Fibroblast of gingiva (primary cell): ENCODE results near the gene JMJD7.

ENCODE experiments used
- DNase-seq: peaks from one replicate; pipeline ENCODE4 v3.0.0-alpha.2; 2011; ENCODE audit warnings: low read depth

JMJD7 gene

GRCh38 chr15:41801185-41801584 lies 26.7 kb upstream of the JMJD7 start:
- no peak for DNase-seq

GRCh38 chr15:41801850-41802455 lies 25.9 kb upstream of the JMJD7 start:
- no peak for DNase-seq

- no peak for DNase-seq
Measured at GRCh38 chr15:41804361-41804760, 23.5 kb upstream of the JMJD7 start.

GRCh38 chr15:41804916-41805666 lies 22.8 kb upstream of the JMJD7 start:
- DNase-seq: no peak

- DNase-seq: no peak
Measured at GRCh38 chr15:41805711-41806110, 22.2 kb upstream of the JMJD7 start.

- DNase-seq: no peak
Measured at GRCh38 chr15:41806291-41807181, 21.4 kb upstream of the JMJD7 start.

GRCh38 chr15:41809121-41809520 lies 18.8 kb upstream of the JMJD7 start:
- no peak for DNase-seq

- DNase-seq: no peak
Measured at GRCh38 chr15:41809526-41810220, 18.2 kb upstream of the JMJD7 start.

- DNase-seq: no peak
Measured at GRCh38 chr15:41810651-41811431, 17.1 kb upstream of the JMJD7 start.

- DNase-seq: peak; percentile 75
Measured at GRCh38 chr15:41811432-41812195, 16.3 kb upstream of the JMJD7 start.

GRCh38 chr15:41812820-41813375 lies 15.0 kb upstream of the JMJD7 start:
- no peak for DNase-seq

GRCh38 chr15:41813426-41813825 lies 14.5 kb upstream of the JMJD7 start:
- DNase-seq: no peak

GRCh38 chr15:41814534-41814933 lies 13.4 kb upstream of the JMJD7 start:
- no peak for DNase-seq

GRCh38 chr15:41816788-41817187 lies 11.1 kb upstream of the JMJD7 start:
- DNase-seq: no peak

- DNase-seq: no peak
Measured at GRCh38 chr15:41817327-41817726, 10.6 kb upstream of the JMJD7 start.

GRCh38 chr15:41817781-41818180 lies 10.1 kb upstream of the JMJD7 start:
- no peak for DNase-seq

GRCh38 chr15:41819455-41820050 lies 8.3 kb upstream of the JMJD7 start:
- DNase-seq: no peak

- no peak for DNase-seq
Measured at GRCh38 chr15:41820791-41821423, 7.0 kb upstream of the JMJD7 start.

- DNase-seq: no peak
Measured at GRCh38 chr15:41821831-41822230, 6.1 kb upstream of the JMJD7 start.
